ENCODE data around the gene RPL35A.
"Not testable (repeated sequence)": the region's sequence is repeated elsewhere in the genome, so short reads cannot be mapped to it uniquely, and the experiment has no call there.

The RPL35A gene

DNA sequence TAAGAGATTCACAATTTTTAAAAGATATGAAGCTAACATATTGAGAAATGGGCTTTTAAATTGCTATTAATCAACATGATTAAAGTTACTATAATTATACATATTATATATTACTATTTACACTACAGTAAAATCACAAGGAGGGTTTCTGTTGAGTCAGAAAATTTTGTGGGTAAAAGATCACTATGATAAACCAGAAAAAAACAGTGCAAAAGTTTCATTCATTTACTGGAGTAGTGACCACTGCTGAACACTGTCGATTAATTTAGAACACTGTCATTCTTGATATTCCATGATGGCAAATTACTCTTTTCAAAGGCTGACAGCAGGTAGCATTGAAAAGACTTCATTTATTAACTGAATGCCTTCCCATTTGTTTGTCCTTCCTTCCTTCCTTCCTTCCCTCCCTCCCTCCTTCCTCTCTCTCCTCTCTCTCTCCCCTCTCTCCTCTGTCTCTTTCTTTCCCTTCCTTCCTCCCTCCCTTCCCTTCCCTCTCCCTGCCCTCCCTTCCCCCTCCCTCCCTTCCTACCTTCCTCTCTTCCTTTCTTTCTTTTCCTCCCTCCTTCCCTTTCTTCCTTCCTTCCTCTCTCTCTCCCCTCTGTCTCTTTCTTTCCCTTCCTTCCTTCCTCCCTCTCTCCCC is 9.1 kb upstream of the RPL35A start:
- Mint-ChIP-seq H3K4me1 (ENCODE audit: low read depth) (peaks cover 4% of the 10 kb centered on the region), H3K9me3 (ENCODE audit: low read depth) (no peaks in the 10 kb centered on the region), H3K27me3 (no peaks in the 10 kb centered on the region), H3K36me3 (peaks cover 5% of the 10 kb centered on the region), H3K27ac (no peak overlapping the region), H3K4me3 (no peak overlapping the region)

DNA sequence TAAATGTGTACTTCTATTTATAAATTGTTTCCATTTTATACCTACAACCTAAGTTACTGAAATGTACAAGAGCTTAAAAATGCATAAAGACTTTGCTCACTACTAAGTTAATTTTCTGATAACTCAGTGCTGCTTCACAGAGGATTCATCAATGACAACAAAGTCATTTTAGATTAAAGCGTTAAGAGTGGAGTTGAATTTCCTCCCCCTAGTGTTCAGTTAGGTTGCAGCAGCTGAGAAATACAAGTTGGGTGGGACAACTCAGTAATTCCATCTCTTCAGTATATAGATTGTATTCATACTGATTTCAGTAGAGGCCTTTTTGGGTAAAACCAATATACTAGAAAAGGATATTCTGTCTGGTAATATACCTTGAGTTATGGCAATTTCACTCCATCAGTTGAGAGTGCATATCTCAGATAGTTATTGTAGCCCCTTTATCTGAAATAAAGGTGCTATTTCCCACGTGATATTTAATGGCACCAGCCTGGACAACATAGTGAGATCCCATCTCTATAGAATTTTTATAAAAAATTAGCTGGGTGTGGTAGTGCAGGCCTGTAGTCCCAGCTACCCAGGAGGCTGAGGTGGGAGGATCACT is 6.9 kb upstream of the RPL35A start:
- peaks cover 5% of the 10 kb centered on the region for H3K36me3 Mint-ChIP-seq
- peaks cover 4% of the 10 kb centered on the region for H3K4me1 Mint-ChIP-seq (ENCODE audit: low read depth)
- H3K27ac Mint-ChIP-seq = no peak overlapping the region
- H3K9me3 Mint-ChIP-seq (ENCODE audit: low read depth) = no peaks in the 10 kb centered on the region
- no peaks in the 10 kb centered on the region for H3K27me3 Mint-ChIP-seq
- H3K4me3 Mint-ChIP-seq = no peak overlapping the region

DNA sequence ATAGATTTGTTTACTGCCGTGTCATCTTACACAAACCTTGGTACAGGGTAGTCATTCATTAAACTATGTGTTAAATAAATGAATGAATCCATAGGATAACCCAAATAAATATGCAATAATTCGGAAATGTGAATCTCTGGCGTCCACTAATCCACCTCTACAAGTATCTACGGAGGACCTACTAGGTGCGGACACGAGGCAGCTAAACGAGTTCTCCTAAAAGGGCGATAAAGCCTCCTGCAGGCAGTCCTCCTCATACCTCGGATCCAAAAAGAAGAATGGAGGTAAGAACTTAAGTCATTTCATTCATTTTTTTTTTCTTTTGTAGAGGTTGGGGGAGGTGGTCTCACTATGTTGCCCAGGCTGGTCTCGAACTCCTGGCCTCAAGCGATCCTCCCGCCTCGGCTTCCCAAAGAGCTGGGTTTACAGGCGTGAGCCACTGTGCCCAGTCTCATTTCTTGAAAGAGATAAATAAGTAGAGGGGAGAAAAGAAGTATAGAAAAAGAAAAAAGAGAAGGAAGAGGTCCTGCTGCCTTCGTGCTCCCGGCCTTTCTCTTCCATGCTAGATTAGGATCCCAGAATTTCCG is 706 bp upstream of the RPL35A start:
- H3K4me3 Mint-ChIP-seq = peak overlapping the region; percentile 99
- no peaks in the 10 kb centered on the region for H3K9me3 Mint-ChIP-seq (ENCODE audit: low read depth)
- no peaks in the 10 kb centered on the region for H3K27me3 Mint-ChIP-seq
- peak overlapping the region; percentile 100 for H3K27ac Mint-ChIP-seq
- peaks cover 21% of the 10 kb centered on the region for H3K36me3 Mint-ChIP-seq
- H3K4me1 Mint-ChIP-seq (ENCODE audit: low read depth) = peaks cover 32% of the 10 kb centered on the region

DNA sequence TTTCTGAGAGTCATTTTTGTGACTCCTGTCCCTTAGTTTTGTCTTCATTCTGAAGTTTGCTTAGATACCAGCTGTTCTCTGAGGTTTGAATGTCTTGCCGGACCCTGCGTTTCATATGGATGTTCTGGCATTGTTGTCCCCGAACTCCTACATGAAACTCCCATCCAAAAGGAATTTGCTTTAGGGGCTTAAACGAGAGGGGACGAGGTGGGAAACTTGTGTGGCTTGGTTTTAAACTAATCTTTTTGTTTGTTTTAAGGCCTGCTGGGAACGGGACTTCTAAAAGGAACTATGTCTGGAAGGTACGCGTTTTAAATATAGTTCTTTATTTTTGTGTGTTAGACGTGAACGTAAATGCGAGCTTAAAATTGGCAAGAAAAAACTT is 679 bp downstream of the RPL35A start:
- H3K27ac Mint-ChIP-seq = peak overlapping the region; percentile 100
- H3K9me3 Mint-ChIP-seq (ENCODE audit: low read depth) = no peaks in the 10 kb centered on the region
- peak overlapping the region; percentile 99 for H3K4me3 Mint-ChIP-seq
- H3K27me3 Mint-ChIP-seq = no peaks in the 10 kb centered on the region
- H3K36me3 Mint-ChIP-seq = peaks cover 24% of the 10 kb centered on the region
- H3K4me1 Mint-ChIP-seq (ENCODE audit: low read depth) = peaks cover 41% of the 10 kb centered on the region

DNA sequence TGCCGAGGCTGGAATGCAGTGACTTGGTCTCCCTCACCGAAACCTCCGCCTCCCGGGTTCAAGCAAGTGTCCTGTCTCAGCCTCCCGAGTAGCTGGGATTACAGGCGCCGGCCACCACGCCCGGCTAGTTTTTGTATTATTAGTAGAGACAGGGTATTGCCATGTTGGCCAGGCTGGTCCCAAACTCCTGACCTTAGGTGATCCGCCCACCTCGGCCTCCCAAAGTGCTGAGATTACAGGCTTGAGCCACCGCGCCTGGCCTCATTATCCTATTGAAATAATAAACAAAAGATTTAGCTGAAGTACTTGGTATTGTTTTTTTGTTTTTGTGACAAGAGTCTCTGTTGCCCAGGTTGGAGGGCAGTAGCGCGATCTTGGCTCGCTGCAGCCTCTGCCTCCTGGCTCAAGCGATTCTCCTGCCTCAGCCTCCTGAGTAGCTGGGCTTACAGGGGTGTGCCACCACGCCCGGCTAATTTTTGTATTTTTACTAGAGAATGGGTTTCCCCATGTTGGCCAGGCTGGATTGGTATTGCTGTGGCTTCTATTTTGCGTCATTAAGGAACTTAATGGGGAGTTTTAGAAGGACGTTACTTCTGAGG is 1.5 kb downstream of the RPL35A start:
- Mint-ChIP-seq H3K4me1 (ENCODE audit: low read depth) (peaks cover 46% of the 10 kb centered on the region), H3K4me3 (peak overlapping the region; percentile 99), H3K36me3 (peaks cover 24% of the 10 kb centered on the region), H3K9me3 (ENCODE audit: low read depth) (no peaks in the 10 kb centered on the region), H3K27ac (peak overlapping the region; percentile 100), H3K27me3 (no peaks in the 10 kb centered on the region)

DNA sequence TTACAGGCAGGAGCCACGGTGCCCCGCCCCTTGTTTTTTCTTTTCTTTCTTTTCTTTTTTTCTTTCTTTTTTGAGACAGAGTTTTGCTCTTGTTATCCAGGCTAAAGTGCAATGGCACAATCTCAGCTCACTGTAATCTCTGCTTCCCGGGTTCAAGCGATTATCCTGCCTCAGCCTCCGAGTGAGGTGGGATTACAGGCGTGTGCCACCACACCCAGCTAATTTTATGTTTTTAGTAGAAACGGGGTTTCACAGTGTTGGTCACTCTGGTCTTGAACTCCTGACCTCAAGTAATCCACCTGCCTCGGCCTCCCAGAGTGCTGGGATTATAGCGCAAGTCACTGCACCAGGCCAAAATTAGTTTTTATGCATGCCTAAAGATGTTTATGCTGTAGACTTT is 2.5 kb downstream of the RPL35A start:
- Mint-ChIP-seq H3K9me3 (ENCODE audit: low read depth) (no peaks in the 10 kb centered on the region), H3K36me3 (peaks cover 24% of the 10 kb centered on the region), H3K4me1 (ENCODE audit: low read depth) (peaks cover 52% of the 10 kb centered on the region), H3K27ac (peak overlapping the region; percentile 36), H3K27me3 (no peaks in the 10 kb centered on the region), H3K4me3 (peak overlapping the region; percentile 99)

DNA sequence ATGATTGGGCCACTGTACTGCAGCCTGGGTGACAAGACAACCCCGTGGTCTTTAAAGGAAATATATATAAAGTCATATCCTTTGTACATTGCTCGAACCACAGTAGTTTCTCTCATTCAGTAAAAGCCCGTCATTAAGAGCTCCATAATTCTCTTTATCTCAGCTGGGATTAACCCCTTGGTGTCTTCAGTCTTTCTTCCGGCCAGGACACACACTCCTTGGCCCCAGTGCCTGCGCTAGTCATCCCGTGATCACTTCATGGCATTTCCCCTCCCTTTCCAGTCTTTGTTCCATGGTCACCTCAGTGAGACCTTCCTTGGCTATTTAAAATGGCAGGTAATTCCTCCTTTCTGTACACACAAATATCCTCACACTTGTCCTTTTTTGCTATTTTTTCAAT is 3.3 kb downstream of the RPL35A start:
- H3K36me3 Mint-ChIP-seq = peaks cover 24% of the 10 kb centered on the region
- no peaks in the 10 kb centered on the region for H3K9me3 Mint-ChIP-seq (ENCODE audit: low read depth)
- H3K27ac Mint-ChIP-seq = peak overlapping the region; percentile 36
- H3K4me3 Mint-ChIP-seq = peak overlapping the region; percentile 99
- H3K27me3 Mint-ChIP-seq = no peaks in the 10 kb centered on the region
- H3K4me1 Mint-ChIP-seq (ENCODE audit: low read depth) = peaks cover 60% of the 10 kb centered on the region

DNA sequence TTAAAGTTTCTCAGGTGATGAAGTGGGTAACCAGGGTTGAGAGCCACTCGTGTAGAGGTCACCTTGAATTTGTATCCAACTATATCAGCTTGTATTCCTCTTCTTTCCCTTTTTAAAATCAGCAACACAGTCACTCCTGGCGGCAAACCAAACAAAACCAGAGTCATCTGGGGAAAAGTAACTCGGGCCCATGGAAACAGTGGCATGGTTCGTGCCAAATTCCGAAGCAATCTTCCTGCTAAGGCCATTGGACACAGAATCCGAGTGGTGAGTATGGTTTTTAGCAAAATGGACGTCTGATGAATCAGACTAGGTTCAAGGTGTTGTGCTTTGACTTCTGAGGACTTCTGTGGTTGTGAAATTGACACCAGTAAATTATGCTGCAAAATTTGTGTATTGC is 3.9 kb downstream of the RPL35A start:
- Mint-ChIP-seq H3K36me3 (peaks cover 24% of the 10 kb centered on the region), H3K4me1 (ENCODE audit: low read depth) (peaks cover 65% of the 10 kb centered on the region), H3K9me3 (ENCODE audit: low read depth) (no peaks in the 10 kb centered on the region), H3K4me3 (peak overlapping the region; percentile 99), H3K27me3 (no peaks in the 10 kb centered on the region), H3K27ac (peak overlapping the region; percentile 36)

DNA sequence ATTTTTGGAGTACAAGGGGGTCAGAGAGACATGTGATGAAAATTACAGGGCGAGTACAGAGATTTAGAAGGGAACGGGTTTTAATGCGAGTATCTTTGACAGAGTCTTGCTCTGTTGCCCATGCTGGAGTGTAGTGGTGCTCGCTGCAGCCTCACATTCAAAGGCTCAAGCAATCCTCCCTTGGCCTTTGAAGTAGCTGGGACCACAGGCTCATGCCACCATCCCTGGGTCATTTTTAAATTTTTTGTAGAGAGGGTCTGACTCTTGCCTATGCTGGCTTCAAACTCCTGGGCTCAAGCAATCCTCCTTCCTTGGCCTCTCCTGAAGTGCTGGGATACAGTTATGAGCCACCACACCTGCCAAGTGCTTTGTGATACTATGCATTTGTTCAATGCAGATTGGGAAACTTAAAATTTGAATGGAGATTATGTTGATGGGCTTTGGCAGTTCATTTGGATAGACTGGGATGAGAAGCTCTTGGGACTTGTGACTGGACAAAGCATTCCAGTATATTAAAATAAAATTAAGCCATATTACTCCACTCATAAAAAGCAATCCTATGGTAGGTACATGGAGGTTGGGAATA is 6.0 kb downstream of the RPL35A start:
- Mint-ChIP-seq H3K4me3 (no peak overlapping the region), H3K27ac (peak overlapping the region; percentile 88), H3K27me3 (no peaks in the 10 kb centered on the region), H3K9me3 (ENCODE audit: low read depth) (no peaks in the 10 kb centered on the region), H3K4me1 (ENCODE audit: low read depth) (peaks cover 71% of the 10 kb centered on the region), H3K36me3 (peaks cover 17% of the 10 kb centered on the region)

DNA sequence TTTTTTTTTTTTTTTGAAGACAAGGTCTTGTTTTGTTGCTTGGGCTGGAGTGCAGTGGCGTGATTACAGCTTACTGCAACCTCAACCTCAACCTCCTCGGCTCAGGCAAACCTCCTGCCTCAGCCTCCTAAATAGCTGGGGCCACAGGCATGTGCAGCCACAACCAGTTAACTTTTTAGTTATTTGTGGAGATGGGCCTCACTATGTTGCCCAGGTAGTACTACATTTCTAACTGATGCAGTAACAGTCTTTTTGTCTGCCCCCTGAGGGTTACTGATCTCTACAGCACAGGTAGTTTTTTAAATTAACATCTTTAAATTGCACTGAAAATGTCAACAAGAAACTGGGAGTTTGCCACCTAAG is 6.6 kb downstream of the RPL35A start:
- Mint-ChIP-seq H3K4me1 (ENCODE audit: low read depth) (peaks cover 74% of the 10 kb centered on the region), H3K27me3 (no peaks in the 10 kb centered on the region), H3K27ac (peak overlapping the region; percentile 88), H3K36me3 (peaks cover 16% of the 10 kb centered on the region), H3K4me3 (no peak overlapping the region), H3K9me3 (ENCODE audit: low read depth) (no peaks in the 10 kb centered on the region)

DNA sequence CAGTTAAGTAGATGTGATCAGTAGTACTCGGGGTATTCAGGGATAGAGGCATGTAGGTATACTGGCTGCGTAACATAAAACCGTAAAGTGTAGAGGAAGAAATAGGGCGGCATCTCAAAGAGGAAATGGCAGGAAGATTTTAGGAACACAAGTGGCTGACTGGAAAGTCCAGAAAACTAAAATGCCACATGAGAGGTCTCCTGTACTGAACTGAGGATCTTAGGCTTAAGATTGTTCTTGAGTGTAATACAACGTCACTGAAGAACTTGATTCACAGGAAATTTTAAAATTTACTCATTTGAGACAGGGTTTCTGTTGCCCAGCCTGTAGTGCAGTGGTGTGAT is 7.8 kb downstream of the RPL35A start:
- Mint-ChIP-seq H3K4me3 (no peak overlapping the region), H3K27ac (peak overlapping the region; percentile 88), H3K27me3 (no peaks in the 10 kb centered on the region), H3K36me3 (peaks cover 14% of the 10 kb centered on the region), H3K4me1 (ENCODE audit: low read depth) (peaks cover 78% of the 10 kb centered on the region), H3K9me3 (ENCODE audit: low read depth) (no peaks in the 10 kb centered on the region)

DNA sequence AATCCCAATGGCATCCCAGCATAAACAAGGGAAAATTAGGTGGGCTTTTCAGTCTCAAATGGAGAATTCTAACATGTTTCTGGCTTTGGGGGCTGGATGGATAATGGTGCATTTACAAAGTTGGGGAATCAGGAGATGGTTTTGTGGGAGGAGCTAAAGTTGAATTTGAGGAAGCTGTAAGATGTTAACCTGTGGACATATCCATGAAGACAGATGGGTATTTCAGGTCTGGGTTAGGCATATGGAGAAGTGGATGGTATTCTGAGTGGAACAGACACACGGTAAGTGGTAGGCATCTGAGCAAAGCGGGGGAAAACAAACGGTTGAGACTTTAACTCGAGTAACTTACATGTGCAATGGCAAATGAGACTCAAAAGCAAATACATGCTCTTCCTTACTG is 8.4 kb downstream of the RPL35A start:
- Mint-ChIP-seq H3K4me1 (ENCODE audit: low read depth) (peaks cover 77% of the 10 kb centered on the region), H3K4me3 (peak overlapping the region; percentile 78), H3K27me3 (no peaks in the 10 kb centered on the region), H3K27ac (peak overlapping the region; percentile 88), H3K9me3 (ENCODE audit: low read depth) (no peaks in the 10 kb centered on the region), H3K36me3 (peaks cover 10% of the 10 kb centered on the region)

DNA sequence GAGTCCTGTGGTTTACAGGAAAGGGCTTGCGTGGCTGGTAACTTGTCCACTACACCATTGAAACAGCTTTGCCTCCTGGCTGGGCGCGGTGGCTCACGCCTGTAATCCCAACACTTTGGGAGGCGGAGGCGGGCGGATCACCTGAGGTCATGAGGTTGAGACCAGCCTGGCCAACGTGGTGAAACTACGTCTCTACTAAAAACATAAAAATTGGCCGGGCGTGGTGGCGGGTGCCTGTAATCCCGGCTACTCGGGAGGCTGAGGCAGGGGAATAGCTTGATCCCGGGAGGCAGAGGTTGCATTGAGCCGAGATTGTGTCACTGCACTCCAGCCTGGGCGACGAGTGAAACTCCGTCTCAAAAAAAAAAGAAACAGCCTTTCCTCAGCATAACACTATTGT is 8.9 kb downstream of the RPL35A start:
- not testable (repeated sequence) for H3K27me3 Mint-ChIP-seq; H3K9me3 Mint-ChIP-seq (ENCODE audit: low read depth); H3K36me3 Mint-ChIP-seq
- Mint-ChIP-seq H3K4me3 (peak overlapping the region; percentile 90), H3K4me1 (ENCODE audit: low read depth) (peaks cover 77% of the 10 kb centered on the region), H3K27ac (peak overlapping the region; percentile 88)

DNA sequence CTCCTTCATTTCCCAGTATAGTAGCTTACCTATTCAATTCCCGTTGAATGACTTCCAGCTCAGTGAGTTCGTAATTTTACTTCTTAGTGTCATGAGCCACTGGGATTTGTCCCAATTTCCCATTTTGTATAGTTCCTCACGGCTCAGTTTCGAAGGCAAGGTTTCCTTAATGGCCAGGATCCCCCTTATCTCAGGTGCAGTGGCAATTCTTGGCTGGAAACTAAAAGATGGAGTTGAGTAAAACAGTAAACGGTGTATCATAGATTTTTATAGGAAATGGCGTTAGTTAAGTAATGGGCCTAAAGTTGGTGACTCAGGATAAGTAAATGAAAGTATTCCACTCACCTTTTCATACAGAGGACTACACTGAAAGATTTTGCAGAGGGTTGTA is 9.5 kb downstream of the RPL35A start:
- Mint-ChIP-seq H3K4me3 (peak overlapping the region; percentile 90), H3K36me3 (peaks cover 3% of the 10 kb centered on the region), H3K9me3 (ENCODE audit: low read depth) (no peaks in the 10 kb centered on the region), H3K27ac (peak overlapping the region; percentile 96), H3K27me3 (no peaks in the 10 kb centered on the region), H3K4me1 (ENCODE audit: low read depth) (peaks cover 73% of the 10 kb centered on the region)

DNA sequence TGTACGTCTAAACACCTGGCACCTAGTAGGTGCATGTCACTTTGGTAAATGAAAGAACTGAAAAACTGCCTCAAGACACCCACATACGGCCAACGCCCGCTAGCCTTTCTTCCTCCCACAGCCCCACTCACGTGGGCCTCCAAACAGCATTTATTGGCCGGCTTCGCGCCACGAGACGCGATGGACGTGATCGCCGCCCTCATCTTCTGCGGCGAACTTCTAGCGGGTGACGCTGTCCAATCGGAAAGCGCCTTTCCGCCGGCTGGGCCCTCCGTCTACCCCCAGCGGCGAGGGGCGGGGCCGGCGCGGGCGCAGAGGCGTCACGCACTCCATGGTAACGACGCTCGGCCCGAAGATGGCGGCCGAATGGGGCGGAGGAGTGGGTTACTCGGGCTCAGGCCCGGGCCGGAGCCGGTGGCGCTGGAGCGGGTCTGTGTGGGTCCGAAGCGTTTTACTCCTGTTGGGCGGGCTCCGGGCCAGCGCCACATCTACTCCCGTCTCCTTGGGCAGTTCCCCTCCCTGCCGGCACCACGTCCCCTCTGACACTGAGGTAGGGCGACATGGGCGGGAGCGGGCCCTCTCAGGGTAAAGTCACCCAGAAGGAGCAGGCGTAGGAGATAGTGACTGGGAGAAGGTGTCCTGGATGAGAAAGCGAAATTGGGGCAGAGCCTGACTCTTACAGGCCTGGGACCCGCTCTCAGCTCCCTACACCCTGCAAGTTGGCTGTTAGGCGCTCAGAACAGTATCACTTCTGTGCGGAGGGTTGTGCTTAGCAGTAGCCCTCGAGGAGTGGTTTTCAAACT is 10.1 kb downstream of the RPL35A start, which contains the start of gene LMLN:
Gene LMLN, plus strand, starts transcription at position 327 of the 803 bp plus-strand sequence. Its CDS starts 29 bp downstream, at position 356.
- no peaks in the 10 kb centered on the region for H3K36me3 Mint-ChIP-seq
- H3K4me3 Mint-ChIP-seq = peak within 1 kb of the TSS; percentile 90
- H3K4me1 Mint-ChIP-seq (ENCODE audit: low read depth) = peaks cover 68% of the 10 kb centered on the region
- no peaks in the 10 kb centered on the region for H3K9me3 Mint-ChIP-seq (ENCODE audit: low read depth)
- no peaks in the 10 kb centered on the region for H3K27me3 Mint-ChIP-seq
- peak within 1 kb of the TSS; percentile 96 for H3K27ac Mint-ChIP-seq
